NCI-H2107 treated with DMSO at 0.1 percent for 48 hours (cell line): ENCODE data around the gene KIF26B.

Source experiments
- DNase-seq: peaks from one replicate; lab custom pipeline; 2025; ENCODE audit not compliant: unreplicated experiment; lab: John Stamatoyannopoulos, UW

The KIF26B gene

GRCh38 chr1:245270972-245271371 is 116.2 kb downstream of the KIF26B start:
- no peak for DNase-seq

GRCh38 chr1:245272676-245273075 is 117.9 kb downstream of the KIF26B start:
- no peak for DNase-seq

GRCh38 chr1:245276445-245276844 is 121.7 kb downstream of the KIF26B start:
- no peak for DNase-seq

GRCh38 chr1:245277276-245277675 is 122.5 kb downstream of the KIF26B start:
- DNase-seq: peak; percentile 6

- DNase-seq: no peak
Observed at GRCh38 chr1:245278846-245279245, 124.1 kb downstream of the KIF26B start.

- DNase-seq: no peak
Observed at GRCh38 chr1:245279346-245279745, 124.6 kb downstream of the KIF26B start.

GRCh38 chr1:245283001-245283400 is 128.2 kb downstream of the KIF26B start:
- no peak for DNase-seq

- DNase-seq: no peak
Observed at GRCh38 chr1:245285168-245285567, 130.4 kb downstream of the KIF26B start.

GRCh38 chr1:245288796-245289195 is 134.0 kb downstream of the KIF26B start:
- DNase-seq: no peak

GRCh38 chr1:245290836-245291235 is 136.1 kb downstream of the KIF26B start:
- DNase-seq: no peak

- DNase-seq: no peak
Observed at GRCh38 chr1:245291351-245291750, 136.6 kb downstream of the KIF26B start.

GRCh38 chr1:245292141-245292540 is 137.4 kb downstream of the KIF26B start:
- no peak for DNase-seq

GRCh38 chr1:245292553-245292952 is 137.8 kb downstream of the KIF26B start:
- DNase-seq: no peak

GRCh38 chr1:245294020-245294419 is 139.2 kb downstream of the KIF26B start:
- DNase-seq: no peak

GRCh38 chr1:245298781-245299180 is 144.0 kb downstream of the KIF26B start:
- DNase-seq: peak; percentile 54

- no peak for DNase-seq
Observed at GRCh38 chr1:245301162-245301580, 146.4 kb downstream of the KIF26B start.

- no peak for DNase-seq
Observed at GRCh38 chr1:245301921-245302320, 147.1 kb downstream of the KIF26B start.

GRCh38 chr1:245304698-245305097 is 149.9 kb downstream of the KIF26B start:
- no peak for DNase-seq

GRCh38 chr1:245306020-245306419 is 151.2 kb downstream of the KIF26B start:
- DNase-seq: no peak

GRCh38 chr1:245306628-245307410 is 152.0 kb downstream of the KIF26B start:
- DNase-seq: peak; percentile 46

GRCh38 chr1:245310571-245311531 is 156.1 kb downstream of the KIF26B start:
- peak; percentile 80 for DNase-seq
